NB4 (cell line): ENCODE data around the gene AP1G1.

Source experiments
- TF ChIP-seq, protein P1 (sequence below): IDR thresholded peaks from one replicate; pipeline ENCODE4 v1.5.1; 2012; ENCODE audit warnings: low read depth, low read length
- TF ChIP-seq, protein P2 (sequence below): IDR thresholded peaks from 2 replicates; pipeline ENCODE4 v1.6.1; 2011; ENCODE audit warnings: low read depth, low read length

- TF ChIP-seq, protein P1, sequence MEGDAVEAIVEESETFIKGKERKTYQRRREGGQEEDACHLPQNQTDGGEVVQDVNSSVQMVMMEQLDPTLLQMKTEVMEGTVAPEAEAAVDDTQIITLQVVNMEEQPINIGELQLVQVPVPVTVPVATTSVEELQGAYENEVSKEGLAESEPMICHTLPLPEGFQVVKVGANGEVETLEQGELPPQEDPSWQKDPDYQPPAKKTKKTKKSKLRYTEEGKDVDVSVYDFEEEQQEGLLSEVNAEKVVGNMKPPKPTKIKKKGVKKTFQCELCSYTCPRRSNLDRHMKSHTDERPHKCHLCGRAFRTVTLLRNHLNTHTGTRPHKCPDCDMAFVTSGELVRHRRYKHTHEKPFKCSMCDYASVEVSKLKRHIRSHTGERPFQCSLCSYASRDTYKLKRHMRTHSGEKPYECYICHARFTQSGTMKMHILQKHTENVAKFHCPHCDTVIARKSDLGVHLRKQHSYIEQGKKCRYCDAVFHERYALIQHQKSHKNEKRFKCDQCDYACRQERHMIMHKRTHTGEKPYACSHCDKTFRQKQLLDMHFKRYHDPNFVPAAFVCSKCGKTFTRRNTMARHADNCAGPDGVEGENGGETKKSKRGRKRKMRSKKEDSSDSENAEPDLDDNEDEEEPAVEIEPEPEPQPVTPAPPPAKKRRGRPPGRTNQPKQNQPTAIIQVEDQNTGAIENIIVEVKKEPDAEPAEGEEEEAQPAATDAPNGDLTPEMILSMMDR: no peak
- TF ChIP-seq, protein P2, sequence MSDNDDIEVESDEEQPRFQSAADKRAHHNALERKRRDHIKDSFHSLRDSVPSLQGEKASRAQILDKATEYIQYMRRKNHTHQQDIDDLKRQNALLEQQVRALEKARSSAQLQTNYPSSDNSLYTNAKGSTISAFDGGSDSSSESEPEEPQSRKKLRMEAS: no peak
These were observed 107.8 kb downstream of the AP1G1 start for GRCh38 chr16:71700831-71701230.
